K562 (cell line): Measurements from ENCODE around the gene BEST2. TPM values are rescaled to one million over a fixed set of nuclear protein-coding genes. Genes with fewer than 3 reads are reported as not detected.

ENCODE experiments used
- CCNT2 ChIP-seq: IDR thresholded peaks from 2 replicates; pipeline ENCODE4 v1.6.1; 2011; ENCODE audit warnings: borderline replicate concordance, low read depth, mild to moderate bottlenecking, moderate library complexity, mixed read lengths, low read length; ENCODE audit not compliant: insufficient read length; ENCODE audit errors: extremely low read depth
- KDM2B ChIP-seq: fragments of 250-450 bp; sonication (Bioruptor Pico); IDR thresholded peaks from 2 replicates; pipeline ENCODE4 v1.8.0; 2021; ENCODE audit warnings: mild to moderate bottlenecking, moderate library complexity
- MTA3 ChIP-seq: fragments of 450-650 bp; formaldehyde crosslinking; IDR thresholded peaks from 2 replicates; pipeline ENCODE4 v1.6.1; 2017; ENCODE audit warnings: mild to moderate bottlenecking, borderline replicate concordance
- NCOA6 ChIP-seq: fragments of 450-650 bp; IDR thresholded peaks from 2 replicates; pipeline ENCODE4 v1.6.1; 2017; ENCODE audit warnings: mild to moderate bottlenecking
- POLR3G ChIP-seq: IDR thresholded peaks from 2 replicates; pipeline ENCODE4 v1.6.1; 2011; ENCODE audit not compliant: insufficient read length, insufficient replicate concordance; ENCODE audit errors: extremely low read depth
- PRPF4 ChIP-seq: fragments of 200-400 bp; formaldehyde crosslinking; IDR thresholded peaks from one replicate; pipeline ENCODE4 v1.6.1; 2017; ENCODE audit warnings: low read length, low read depth, mild to moderate bottlenecking; ENCODE audit not compliant: insufficient read depth, poor library complexity, severe bottlenecking
- RBM34 ChIP-seq: fragments of 200-400 bp; formaldehyde crosslinking; IDR thresholded peaks from 2 replicates; pipeline ENCODE4 v1.6.1; 2018; ENCODE audit warnings: low read length, borderline replicate concordance; ENCODE audit not compliant: insufficient read depth
- ZBTB1 ChIP-seq: sonication (generic); formaldehyde crosslinking; IDR thresholded peaks from 2 replicates; pipeline ENCODE4 v1.8.1; 2023; ENCODE audit warnings: missing genetic modification reagents, low read depth, mild to moderate bottlenecking, borderline replicate concordance
- ZFX ChIP-seq: sonication (generic); formaldehyde crosslinking; IDR thresholded peaks from 2 replicates; pipeline ENCODE4 v1.8.0; 2022; ENCODE audit warnings: mild to moderate bottlenecking, missing genetic modification reagents, moderate library complexity
- ZNF134 ChIP-seq: fragments of 250-450 bp; sonication (Bioruptor Pico); conservative IDR thresholded peaks from 2 replicates; pipeline ENCODE4 v1.4.0; 2020
- polyA plus RNA-seq, 8 experiments: library from polyadenylated mRNA; depleted of rRNA in 4 of 8; stranded (reverse) in 5 of 8; unstranded in 3 of 8; fragments of >200 nt; fragmentation: Nextera tagmentation in 2 of 8; fragmentation: Illumina TruSeq in 1 of 8; extraction: Ambion mirVana in 2 of 8; extraction: Trizol in 1 of 8; gene quantifications; 2 replicates each; pipeline versions ENCODE4 v1.2.1 to v1.2.3, GENCODE V29; 2011 to 2014; ENCODE audit warnings: inconsistent platforms in 1 of 8, missing spikeins in 1 of 8
- total RNA-seq, 7 experiments: library from RNA; depleted of rRNA in 6 of 7; stranded (reverse); fragments of >200 nt in 6 of 7; fragmentation: Illumina TruSeq in 2 of 7; extraction: Trizol in 2 of 7; gene quantifications; 2 replicates each; pipeline versions ENCODE4 v1.2.1 to v1.2.3, GENCODE V29; 2011 to 2021; ENCODE audit warnings: low replicate concordance in 1 of 7
- TF ChIP-seq, protein P1 (sequence below): sonication (generic); formaldehyde crosslinking; IDR thresholded peaks from 2 replicates; pipeline ENCODE4 v1.8.1; 2023; ENCODE audit warnings: mild to moderate bottlenecking, missing genetic modification reagents, moderate library complexity
- TF ChIP-seq, protein P2 (sequence below): fragments of 250-450 bp; sonication (Bioruptor Pico); IDR thresholded peaks from 2 replicates; pipeline ENCODE4 v1.8.0; 2022; ENCODE audit warnings: moderate library complexity, mild to moderate bottlenecking, inconsistent platforms
- TF ChIP-seq, protein P3 (sequence below): fragments of 200-800 bp; sonication (Bioruptor generic); IDR thresholded peaks from 2 replicates; pipeline ENCODE4 v1.6.1; 2017; ENCODE audit warnings: missing genetic modification characterization, missing compliant biosample characterization
- TF ChIP-seq, protein P4 (sequence below), 3 experiments: fragments of 200-800 bp in 1 of 3; fragments of 250-450 bp in 1 of 3; fragments of 450-650 bp in 1 of 3; sonication (Bioruptor Pico) in 1 of 3; sonication (Bioruptor generic) in 1 of 3; formaldehyde crosslinking in 1 of 3; IDR thresholded peaks; 2 replicates each; pipeline versions ENCODE4 v1.6.1 to v1.8.0; 2016 to 2022; ENCODE audit warnings: mild to moderate bottlenecking in 2 of 3, missing genetic modification characterization in 2 of 3, missing compliant biosample characterization in 1 of 3, moderate library complexity in 1 of 3
- TF ChIP-seq, protein P5 (sequence below): fragments of 450-650 bp; formaldehyde crosslinking; IDR thresholded peaks from 2 replicates; pipeline ENCODE4 v1.4.0; 2022; ENCODE audit warnings: missing genetic modification characterization

Gene BEST2
- total and polyA plus RNA-seq, 9 of the 15 experiments (the other 6 are each of a cell fraction or from before 2014, with no cell fraction given) = not detected

DNA sequence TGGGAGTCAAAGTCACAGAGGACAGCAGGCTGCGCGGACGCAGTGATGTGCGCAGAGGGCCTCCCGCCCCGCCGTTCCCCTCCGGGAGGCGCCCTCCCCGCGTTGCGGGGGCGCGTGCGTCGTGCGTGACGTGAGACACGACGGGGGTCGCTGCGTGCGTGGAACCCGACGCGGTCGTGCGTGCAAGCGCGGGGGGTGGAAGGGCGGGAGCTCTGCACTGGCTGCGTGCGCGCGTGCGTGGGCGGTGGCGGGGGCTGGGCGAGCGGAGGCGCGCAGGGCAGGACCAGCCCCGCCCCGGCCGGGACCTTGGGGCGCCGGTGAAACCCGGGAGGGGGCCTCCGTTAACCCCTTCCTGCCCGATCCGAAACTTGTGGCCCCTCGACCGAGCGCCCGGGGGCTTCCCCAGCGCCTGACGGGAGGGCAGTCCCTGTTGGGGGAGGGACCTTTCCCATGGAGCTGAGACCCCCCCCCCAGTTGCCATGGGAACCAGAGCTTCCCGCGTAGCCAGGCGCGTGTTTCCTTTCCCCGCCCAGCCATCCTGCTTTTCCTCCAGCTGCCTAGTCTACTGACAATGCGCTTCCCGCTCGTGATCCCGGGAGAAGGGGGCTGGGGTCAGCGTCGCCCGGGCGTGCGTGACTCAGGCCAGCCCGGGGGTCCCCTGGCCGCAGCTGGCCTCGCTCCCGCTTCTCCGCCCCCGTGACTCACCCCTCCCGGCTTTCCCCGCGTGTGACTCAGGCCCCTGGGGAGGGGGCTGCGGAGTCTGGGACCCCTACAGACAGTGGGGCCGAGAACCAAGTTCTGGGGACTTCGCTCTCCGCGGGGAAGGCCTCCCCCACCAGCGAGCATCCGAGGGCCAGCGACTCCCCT, 31.1 kb downstream of the BEST2 start (continued):
- TF ChIP-seq ZFX (CRISPR knock-in tag) (peak; percentile 53), NCOA6 (peak; percentile 92), CCNT2 (peak; percentile 96), PRPF4 (no peak), RBM34 (no peak), ZNF134 (CRISPR knock-in tag) (0 out of 2 replicates have a peak, but pooled peaks have one; percentile 16), POLR3G (no peak), KDM2B (CRISPR knock-in tag) (peak; percentile 49; the same call in 1 of the 2 replicates), MTA3 (peak; percentile 98), ZBTB1 (CRISPR knock-in tag) (peak; percentile 78)
- TF ChIP-seq, protein P1, sequence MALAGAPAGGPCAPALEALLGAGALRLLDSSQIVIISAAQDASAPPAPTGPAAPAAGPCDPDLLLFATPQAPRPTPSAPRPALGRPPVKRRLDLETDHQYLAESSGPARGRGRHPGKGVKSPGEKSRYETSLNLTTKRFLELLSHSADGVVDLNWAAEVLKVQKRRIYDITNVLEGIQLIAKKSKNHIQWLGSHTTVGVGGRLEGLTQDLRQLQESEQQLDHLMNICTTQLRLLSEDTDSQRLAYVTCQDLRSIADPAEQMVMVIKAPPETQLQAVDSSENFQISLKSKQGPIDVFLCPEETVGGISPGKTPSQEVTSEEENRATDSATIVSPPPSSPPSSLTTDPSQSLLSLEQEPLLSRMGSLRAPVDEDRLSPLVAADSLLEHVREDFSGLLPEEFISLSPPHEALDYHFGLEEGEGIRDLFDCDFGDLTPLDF (CRISPR knock-in tag) = peak; percentile 74; the same call in 1 of the 2 replicates
- TF ChIP-seq, protein P2, sequence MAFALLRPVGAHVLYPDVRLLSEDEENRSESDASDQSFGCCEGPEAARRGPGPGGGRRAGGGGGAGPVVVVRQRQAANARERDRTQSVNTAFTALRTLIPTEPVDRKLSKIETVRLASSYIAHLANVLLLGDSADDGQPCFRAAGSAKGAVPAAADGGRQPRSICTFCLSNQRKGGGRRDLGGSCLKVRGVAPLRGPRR (CRISPR knock-in tag) = no peak
- TF ChIP-seq, protein P3, sequence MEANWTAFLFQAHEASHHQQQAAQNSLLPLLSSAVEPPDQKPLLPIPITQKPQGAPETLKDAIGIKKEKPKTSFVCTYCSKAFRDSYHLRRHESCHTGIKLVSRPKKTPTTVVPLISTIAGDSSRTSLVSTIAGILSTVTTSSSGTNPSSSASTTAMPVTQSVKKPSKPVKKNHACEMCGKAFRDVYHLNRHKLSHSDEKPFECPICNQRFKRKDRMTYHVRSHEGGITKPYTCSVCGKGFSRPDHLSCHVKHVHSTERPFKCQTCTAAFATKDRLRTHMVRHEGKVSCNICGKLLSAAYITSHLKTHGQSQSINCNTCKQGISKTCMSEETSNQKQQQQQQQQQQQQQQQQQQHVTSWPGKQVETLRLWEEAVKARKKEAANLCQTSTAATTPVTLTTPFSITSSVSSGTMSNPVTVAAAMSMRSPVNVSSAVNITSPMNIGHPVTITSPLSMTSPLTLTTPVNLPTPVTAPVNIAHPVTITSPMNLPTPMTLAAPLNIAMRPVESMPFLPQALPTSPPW = peak; percentile 99
- TF ChIP-seq, protein P4, sequence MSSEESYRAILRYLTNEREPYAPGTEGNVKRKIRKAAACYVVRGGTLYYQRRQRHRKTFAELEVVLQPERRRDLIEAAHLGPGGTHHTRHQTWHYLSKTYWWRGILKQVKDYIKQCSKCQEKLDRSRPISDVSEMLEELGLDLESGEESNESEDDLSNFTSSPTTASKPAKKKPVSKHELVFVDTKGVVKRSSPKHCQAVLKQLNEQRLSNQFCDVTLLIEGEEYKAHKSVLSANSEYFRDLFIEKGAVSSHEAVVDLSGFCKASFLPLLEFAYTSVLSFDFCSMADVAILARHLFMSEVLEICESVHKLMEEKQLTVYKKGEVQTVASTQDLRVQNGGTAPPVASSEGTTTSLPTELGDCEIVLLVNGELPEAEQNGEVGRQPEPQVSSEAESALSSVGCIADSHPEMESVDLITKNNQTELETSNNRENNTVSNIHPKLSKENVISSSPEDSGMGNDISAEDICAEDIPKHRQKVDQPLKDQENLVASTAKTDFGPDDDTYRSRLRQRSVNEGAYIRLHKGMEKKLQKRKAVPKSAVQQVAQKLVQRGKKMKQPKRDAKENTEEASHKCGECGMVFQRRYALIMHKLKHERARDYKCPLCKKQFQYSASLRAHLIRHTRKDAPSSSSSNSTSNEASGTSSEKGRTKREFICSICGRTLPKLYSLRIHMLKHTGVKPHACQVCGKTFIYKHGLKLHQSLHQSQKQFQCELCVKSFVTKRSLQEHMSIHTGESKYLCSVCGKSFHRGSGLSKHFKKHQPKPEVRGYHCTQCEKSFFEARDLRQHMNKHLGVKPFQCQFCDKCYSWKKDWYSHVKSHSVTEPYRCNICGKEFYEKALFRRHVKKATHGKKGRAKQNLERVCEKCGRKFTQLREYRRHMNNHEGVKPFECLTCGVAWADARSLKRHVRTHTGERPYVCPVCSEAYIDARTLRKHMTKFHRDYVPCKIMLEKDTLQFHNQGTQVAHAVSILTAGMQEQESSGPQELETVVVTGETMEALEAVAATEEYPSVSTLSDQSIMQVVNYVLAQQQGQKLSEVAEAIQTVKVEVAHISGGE (CRISPR knock-in tag; IDR thresholded peaks at IDR 0.05) = peak in 1 of 3 experiments; percentile 26; a peak in 1 of 6 replicates
- TF ChIP-seq, protein P5, sequence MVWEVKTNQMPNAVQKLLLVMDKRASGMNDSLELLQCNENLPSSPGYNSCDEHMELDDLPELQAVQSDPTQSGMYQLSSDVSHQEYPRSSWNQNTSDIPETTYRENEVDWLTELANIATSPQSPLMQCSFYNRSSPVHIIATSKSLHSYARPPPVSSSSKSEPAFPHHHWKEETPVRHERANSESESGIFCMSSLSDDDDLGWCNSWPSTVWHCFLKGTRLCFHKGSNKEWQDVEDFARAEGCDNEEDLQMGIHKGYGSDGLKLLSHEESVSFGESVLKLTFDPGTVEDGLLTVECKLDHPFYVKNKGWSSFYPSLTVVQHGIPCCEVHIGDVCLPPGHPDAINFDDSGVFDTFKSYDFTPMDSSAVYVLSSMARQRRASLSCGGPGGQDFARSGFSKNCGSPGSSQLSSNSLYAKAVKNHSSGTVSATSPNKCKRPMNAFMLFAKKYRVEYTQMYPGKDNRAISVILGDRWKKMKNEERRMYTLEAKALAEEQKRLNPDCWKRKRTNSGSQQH (CRISPR knock-in tag) = no peak
